IgD-negative memory B cell (primary cell): ENCODE measurements around the gene DNAI2. TPM values are rescaled to one million over a fixed set of nuclear protein-coding genes. Genes with fewer than 3 reads are reported as not detected.

Experiments
- H3K27ac Mint-ChIP-seq, 3 donors: one replicate each; pipeline ENCODE4 v1.8.0; 2020 to 2022; ENCODE audit warnings: mild to moderate bottlenecking in 3 of 3, mixed read lengths in 3 of 3, moderate library complexity in 1 of 3
- H3K27me3 Mint-ChIP-seq: one replicate; pipeline ENCODE4 v1.8.0; 2021; ENCODE audit warnings: mixed read lengths
- H3K36me3 Mint-ChIP-seq: one replicate; pipeline ENCODE4 v1.8.0; 2020; ENCODE audit warnings: mild to moderate bottlenecking, mixed read lengths
- H3K4me1 Mint-ChIP-seq, 3 donors: one replicate each; pipeline ENCODE4 v1.8.0; 2020 to 2022; ENCODE audit warnings: mixed read lengths in 3 of 3, mild to moderate bottlenecking in 1 of 3
- H3K4me3 Mint-ChIP-seq, 4 donors: one replicate each; pipeline ENCODE4 v1.8.0; 2020 to 2022; ENCODE audit warnings: mild to moderate bottlenecking in 4 of 4, mixed read lengths in 4 of 4, moderate library complexity in 3 of 4
- H3K9me3 Mint-ChIP-seq, 3 donors: one replicate each; pipeline ENCODE4 v1.8.0; 2020 to 2021; ENCODE audit warnings: mixed read lengths in 3 of 3, mild to moderate bottlenecking in 1 of 3
- polyA plus RNA-seq: library from polyadenylated mRNA; unstranded; fragments of 300-500 nt; fragmentation: Illumina TruSeq; gene quantifications from one replicate; pipeline ENCODE4 v1.2.3, GENCODE V29; 2021

DNAI2 gene
- polyA plus RNA-seq, 1 donor from 2014 or later = not detected

DNA sequence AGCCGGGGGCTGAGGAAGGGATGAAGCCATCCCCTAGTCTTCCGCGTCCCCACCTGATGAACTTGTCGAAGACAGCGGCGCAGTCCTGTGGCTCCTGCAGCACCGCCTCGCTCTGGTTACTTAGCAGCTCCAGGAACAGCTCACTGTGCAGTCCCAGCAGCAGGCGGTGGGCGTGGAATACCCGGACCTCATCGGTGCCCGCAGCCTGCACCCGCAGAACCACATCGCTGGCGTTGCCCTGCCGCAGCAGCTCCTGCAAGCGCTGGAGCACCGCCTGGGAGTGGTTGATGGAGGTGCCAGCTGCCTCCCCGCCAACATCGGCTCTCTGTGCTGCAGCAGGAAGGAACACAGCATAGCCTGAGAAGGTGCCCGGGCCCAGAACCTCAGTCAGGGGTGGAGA is 85.9 kb downstream of the DNAI2 start:
- Mint-ChIP-seq H3K27me3 (peaks cover 29% of the 10 kb centered on the region), H3K4me3 (no peak overlapping the region), H3K36me3 (no peaks in the 10 kb centered on the region), H3K9me3 (no peaks in the 10 kb centered on the region), H3K27ac (no peak overlapping the region), H3K4me1 (peaks cover 0 to 2% (median 2%) of the 10 kb centered on the region in 3 donors)

DNA sequence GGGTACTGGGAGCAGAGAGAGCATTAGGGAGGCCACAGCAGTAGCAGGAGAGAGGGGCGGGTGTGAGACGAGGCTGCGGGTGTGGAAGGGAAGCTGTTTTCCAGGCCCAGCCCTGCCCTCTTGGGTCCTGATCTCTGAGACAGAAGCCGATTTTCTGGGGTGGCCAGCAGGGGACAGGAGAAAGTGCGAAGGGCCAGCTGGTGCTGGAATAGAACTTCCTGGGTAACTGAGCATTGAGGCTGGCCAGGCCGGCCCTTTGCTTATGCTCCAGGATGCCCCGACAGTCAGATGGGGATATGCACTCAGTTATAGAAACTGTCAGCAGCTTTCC is 86.8 kb downstream of the DNAI2 start:
- Mint-ChIP-seq H3K36me3 (no peaks in the 10 kb centered on the region), H3K27ac (peak overlapping the region in 1 of 3 donors; percentile 80), H3K9me3 (no peaks in the 10 kb centered on the region), H3K27me3 (peaks cover 24% of the 10 kb centered on the region), H3K4me1 (peaks cover 0 to 2% (median 2%) of the 10 kb centered on the region in 3 donors), H3K4me3 (no peak overlapping the region)

DNA sequence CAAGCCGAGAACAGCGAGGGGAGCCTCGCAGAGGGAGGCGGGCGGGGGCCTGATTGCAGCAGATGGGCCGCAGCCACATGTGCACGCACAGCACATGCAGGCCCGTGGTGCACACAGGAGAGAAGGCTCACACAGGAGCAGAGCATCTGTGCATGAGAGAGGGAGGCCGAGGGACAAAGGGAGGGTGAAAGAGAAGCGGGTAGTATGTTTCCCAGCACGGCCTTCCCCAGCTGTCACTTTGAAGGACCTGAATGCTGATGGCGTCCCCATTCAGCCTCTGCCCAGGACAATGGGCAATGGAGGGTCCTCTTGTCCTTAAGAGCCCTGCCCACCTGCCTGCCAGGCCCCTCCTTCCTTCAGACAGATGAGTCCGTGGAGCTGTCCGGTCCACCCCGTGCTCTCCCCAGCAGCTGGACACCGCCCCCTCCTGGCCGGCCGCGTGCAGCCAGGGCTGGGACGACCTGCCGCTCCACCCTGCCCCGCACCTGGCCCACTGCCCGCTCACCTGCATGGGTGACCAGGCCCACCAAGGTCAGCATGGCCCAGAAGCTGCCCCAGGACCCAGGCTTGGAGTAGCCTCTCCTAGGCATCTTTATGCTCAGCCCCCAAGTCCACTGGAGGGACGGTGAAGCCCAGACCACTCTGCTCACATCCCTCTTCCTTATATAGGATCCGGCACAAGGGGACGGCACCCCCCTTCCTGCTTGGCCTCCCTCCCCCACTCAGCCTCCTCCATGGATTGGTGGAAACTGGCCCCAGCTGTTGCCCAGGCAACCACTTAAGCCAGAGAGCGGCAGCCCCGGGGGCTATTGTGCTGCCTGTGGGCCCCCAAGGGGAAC is 87.4 kb downstream of the DNAI2 start, which contains the start of gene BTBD17:
TSS of gene BTBD17 (minus strand) at position 639 of the 839 bp plus-strand sequence. CDS start at position 590, 49 bp downstream.
- Mint-ChIP-seq H3K9me3 (no peaks in the 10 kb centered on the region), H3K27ac (peak within 1 kb of the TSS in 1 of 3 donors; percentile 80), H3K4me1 (peaks cover 0 to 2% (median 2%) of the 10 kb centered on the region in 3 donors), H3K4me3 (no peak within 1 kb of the TSS), H3K36me3 (no peaks in the 10 kb centered on the region), H3K27me3 (peaks cover 24% of the 10 kb centered on the region)

DNA sequence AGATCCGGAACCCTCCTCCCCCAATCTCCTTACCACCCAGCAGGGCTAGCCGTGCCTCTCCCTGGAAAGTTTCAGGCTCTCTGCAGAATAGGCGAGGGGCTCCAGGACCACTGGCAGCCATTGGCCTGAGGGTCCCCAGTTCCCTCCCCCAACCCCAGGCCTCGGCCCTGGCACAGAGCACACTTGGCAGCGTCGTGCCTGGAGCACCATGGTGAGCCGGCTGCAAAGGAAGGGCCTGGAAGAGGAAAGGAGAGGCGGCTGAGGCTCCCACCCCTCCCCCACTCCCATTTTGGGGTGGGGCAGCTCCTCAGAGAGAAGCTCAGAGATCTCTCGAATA is 88.0 kb downstream of the DNAI2 start:
- H3K9me3 Mint-ChIP-seq = no peaks in the 10 kb centered on the region
- H3K36me3 Mint-ChIP-seq = no peaks in the 10 kb centered on the region
- H3K4me1 Mint-ChIP-seq = peaks cover 0 to 2% (median 2%) of the 10 kb centered on the region in 3 donors
- no peak overlapping the region for H3K27ac Mint-ChIP-seq
- no peak overlapping the region for H3K4me3 Mint-ChIP-seq
- H3K27me3 Mint-ChIP-seq = peaks cover 24% of the 10 kb centered on the region

DNA sequence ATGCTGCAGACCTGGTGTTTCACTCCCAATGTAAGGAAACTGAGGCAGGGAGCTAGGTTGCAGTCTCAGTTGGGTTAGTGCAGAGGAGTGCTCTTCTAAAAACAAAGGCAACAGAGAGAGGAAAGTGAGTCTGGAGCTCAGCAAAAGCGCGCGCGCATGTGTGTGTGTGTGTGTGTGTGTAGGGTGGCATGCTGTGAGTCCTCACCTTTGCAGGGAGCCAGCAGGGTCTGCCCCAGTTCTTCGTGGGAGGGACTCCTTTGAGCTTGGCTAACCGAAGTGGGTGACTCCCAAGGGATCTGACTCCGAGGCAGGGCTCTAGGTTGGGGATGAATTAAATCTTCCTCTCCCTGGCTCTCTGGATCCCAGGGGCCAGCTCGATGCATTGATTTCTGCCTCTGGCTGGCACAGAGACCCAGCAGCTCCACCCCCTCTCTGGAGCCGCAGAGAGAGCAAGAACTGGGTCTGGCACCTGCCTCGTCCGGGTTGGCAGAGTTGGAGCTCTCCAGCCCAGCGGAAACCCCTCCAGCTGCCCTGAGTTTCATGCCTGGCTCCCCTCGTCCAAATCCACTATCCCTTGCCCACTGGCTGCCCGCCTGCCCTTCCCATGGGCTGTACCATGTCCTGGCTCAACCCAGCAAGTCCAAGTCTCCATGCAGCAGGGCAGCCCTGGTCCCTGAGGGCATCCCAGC is 88.9 kb downstream of the DNAI2 start:
- no peak overlapping the region for H3K27ac Mint-ChIP-seq
- no peaks in the 10 kb centered on the region for H3K36me3 Mint-ChIP-seq
- no peak overlapping the region for H3K4me3 Mint-ChIP-seq
- H3K4me1 Mint-ChIP-seq = no peaks in the 10 kb centered on the region
- H3K27me3 Mint-ChIP-seq = peaks cover 21% of the 10 kb centered on the region
- no peaks in the 10 kb centered on the region for H3K9me3 Mint-ChIP-seq

Other genes starting within 250 kb of the DNAI2 start
- 2,084 TPM for gene RPL38, start 70.6 kb upstream of the DNAI2 start, polyA plus RNA-seq
- 0.58 TPM for gene TTYH2, start 60.7 kb upstream of the DNAI2 start, polyA plus RNA-seq
- gene KIF19, start 52.0 kb downstream of the DNAI2 start, polyA plus RNA-seq = 0.33 TPM
- gene BTBD17, start 87.6 kb downstream of the DNAI2 start, polyA plus RNA-seq = not detected
- gene GPR142, start 93.3 kb downstream of the DNAI2 start, polyA plus RNA-seq = not detected
- gene GPRC5C, start 157.9 kb downstream of the DNAI2 start, polyA plus RNA-seq = 0.18 TPM
- 28.0 TPM for gene CD300A, start 192.4 kb downstream of the DNAI2 start, polyA plus RNA-seq